ENCODE data around the gene SPTLC2. TPM values are rescaled to one million over a fixed set of nuclear protein-coding genes. Genes with fewer than 3 reads are reported as not detected.
A peak's percentile ranks its signal among the peaks of the same experiment; 100 is the strongest.

The SPTLC2 gene
- total RNA-seq, 2 donors from 2014 or later: 4.9 to 11.7 TPM

DNA sequence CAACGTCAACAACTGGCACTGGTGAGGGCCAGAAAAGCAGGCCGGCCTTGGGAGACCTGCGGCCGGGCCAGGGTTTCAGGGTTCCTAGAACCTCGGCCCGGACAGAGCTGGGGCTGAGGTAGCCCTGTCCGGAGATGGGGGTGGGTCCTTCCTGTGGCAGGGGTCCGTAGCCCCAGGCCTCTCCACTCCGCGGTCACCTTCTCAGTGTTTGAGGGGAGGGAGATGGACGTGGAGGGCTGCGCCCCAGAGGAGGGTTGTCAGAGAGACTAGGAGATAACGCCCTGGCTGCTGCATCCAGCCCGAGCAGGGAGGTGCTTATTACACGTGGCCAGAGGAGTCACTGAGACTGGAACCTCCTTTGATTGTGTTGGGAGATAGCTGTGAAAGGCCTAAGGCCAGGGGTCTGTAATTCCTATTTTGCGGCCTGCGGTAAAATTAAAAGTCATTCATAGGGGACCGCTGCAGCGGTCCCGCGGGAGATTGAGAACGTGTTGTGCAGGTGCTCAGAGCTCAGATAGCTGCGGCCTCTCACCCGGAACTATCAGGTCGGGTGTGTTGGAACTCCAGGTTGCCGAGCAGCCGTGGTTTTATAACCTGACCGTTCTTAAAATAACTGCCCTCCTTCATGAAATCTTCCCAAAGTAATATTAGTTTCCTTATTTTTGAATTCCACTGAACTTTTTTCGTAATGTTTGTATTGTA is 158.0 kb downstream of the SPTLC2 start:
- TF ChIP-seq CTCF (IDR thresholded peaks at IDR 0.05) (peak in 1 of 7 experiments; percentile 5), POLR2A (IDR thresholded peaks at IDR 0.05) (no peak)
- H3K9me3 ChIP-seq: no peaks in the 10 kb centered on the region
- intact Hi-C loops (cut with DNase I): loop anchor here (10.0 kb wide), 1 partner anchor 74 kb away; no protein-coding TSS in a partner anchor
- WGBS, 2 donors: 1% methylated on average over 27 to 29 of the region's 29 CpGs
- H3K4me3 ChIP-seq: peak overlapping the region; percentile 92 to 94
- H3K4me1 ChIP-seq: peaks cover 20% of the 10 kb centered on the region
- H3K27me3 ChIP-seq: no peaks in the 10 kb centered on the region
- DNase-seq (peak; percentile 24 to 52 (median 30)), ATAC-seq (peak; percentile 2)
- H3K27ac ChIP-seq: peak overlapping the region; percentile 82 to 96 (median 93)
- H3K36me3 ChIP-seq (replicated peaks in 1 of 2; ENCODE audit: insufficient read depth in 1 of 2, low read depth in 2 of 2): peaks cover 0 to 16% of the 10 kb centered on the region in 2 donors

DNA sequence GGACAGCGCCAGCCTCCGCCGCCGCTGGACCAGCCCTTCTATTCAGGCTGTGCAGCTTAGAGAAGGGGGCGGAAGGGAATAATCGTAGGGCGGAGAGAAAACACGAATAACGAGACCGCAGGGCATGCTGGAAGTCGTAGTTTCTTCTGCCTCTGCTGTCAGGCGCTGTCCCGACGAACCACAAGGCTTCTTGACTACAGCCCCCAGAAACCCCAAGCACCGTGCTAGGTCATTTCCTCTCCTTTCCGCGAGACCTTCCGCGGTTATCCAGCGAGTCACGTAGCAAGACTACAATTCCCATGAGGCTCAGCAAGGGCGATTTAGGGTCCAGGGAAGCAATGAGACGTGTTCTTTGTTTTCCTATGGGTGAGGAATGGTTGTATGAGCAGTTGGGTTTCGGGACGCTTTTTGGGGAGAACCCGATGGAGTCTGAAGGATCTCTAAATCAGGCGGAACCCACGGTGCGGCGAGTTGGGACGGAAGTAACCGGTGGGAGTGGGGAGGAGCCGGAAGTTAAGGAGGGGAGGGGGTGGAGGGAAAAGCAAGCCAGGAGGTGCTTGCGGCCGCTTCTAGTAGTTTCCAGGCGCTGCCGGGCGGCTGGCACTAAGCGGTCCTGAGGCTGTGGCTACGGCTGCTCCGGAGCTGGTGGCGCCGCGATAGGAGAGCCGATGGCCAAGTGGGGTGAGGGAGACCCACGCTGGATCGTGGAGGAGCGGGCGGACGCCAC is 158.8 kb downstream of the SPTLC2 start, which contains the start of the genes AHSA1 and VIPAS39:
Gene AHSA1 (plus strand): TSS at position 572 of the 727 bp plus-strand sequence. CDS start 97 bp downstream, at position 669.
Gene VIPAS39 (minus strand): TSS at position 80 of the 727 bp plus-strand sequence. CDS start 3,499 bp downstream, outside the sequence.
- Histone ChIP-seq H3K27ac (peak within 1 kb of the TSS; percentile 82 to 96 (median 93)), H3K4me3 (peak within 1 kb of the TSS; percentile 92 to 94), H3K36me3 (replicated peaks in 1 of 2; ENCODE audit: insufficient read depth in 1 of 2, low read depth in 2 of 2) (peaks cover 0 to 14% of the 10 kb centered on the region in 2 donors), H3K9me3 (no peaks in the 10 kb centered on the region), H3K4me1 (peaks cover 20% of the 10 kb centered on the region), H3K27me3 (no peaks in the 10 kb centered on the region)
- TF ChIP-seq CTCF (IDR thresholded peaks at IDR 0.05) (peak in 2 of 7 experiments; percentile 1 to 4), POLR2A (IDR thresholded peaks at IDR 0.05) (peak; percentile 39 to 84 (median 82))
- peak; percentile 97 for ATAC-seq
- 0 to 1% methylated on average over 43 to 50 of the region's 50 CpGs for WGBS, 2 donors
- DNase-seq: peak; percentile 95 to 99 (median 96)
- intact Hi-C loops (cut with DNase I): loop anchor here (10.0 kb wide), 1 partner anchor 73 kb away; no protein-coding TSS in a partner anchor

DNA sequence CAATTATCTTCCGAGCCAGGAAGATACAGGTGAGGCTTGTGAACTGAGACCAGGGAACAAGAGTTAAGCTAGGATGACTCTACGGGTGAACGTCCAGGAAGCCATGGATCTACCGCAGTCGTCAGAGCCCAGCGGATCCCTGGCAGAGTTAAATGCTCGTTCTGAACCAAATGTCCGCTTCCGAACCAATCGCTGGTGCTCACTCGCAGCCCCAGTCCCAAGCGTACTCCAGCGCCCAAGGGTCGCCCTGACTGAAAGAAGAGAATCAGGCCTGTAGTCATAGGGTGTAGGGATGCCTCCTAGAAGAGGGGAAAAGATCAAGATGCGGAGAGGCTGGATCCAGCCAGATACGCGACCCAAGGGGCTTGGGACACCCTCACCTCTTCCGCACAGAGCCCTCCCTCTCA is 159.3 kb downstream of the SPTLC2 start:
- peak overlapping the region in 3 of 4 donors; percentile 92 to 96 (median 94) for H3K27ac ChIP-seq
- DNase-seq (peak in 1 of 4 donors; percentile 18), ATAC-seq (peak; percentile 8)
- H3K4me1 ChIP-seq: peaks cover 20% of the 10 kb centered on the region
- intact Hi-C loops (cut with DNase I): loop anchor here (10.0 kb wide), 1 partner anchor 72 kb away; no protein-coding TSS in a partner anchor
- H3K4me3 ChIP-seq: peak overlapping the region; percentile 92 to 94
- no peaks in the 10 kb centered on the region for H3K27me3 ChIP-seq
- H3K9me3 ChIP-seq: no peaks in the 10 kb centered on the region
- peaks cover 0 to 8% of the 10 kb centered on the region in 2 donors for H3K36me3 ChIP-seq (replicated peaks in 1 of 2; ENCODE audit: insufficient read depth in 1 of 2, low read depth in 2 of 2)
- WGBS, 2 donors: 0 to 1% methylated on average over 14 to 18 of the region's 18 CpGs
- TF ChIP-seq POLR2A (IDR thresholded peaks at IDR 0.05) (no peak), CTCF (IDR thresholded peaks at IDR 0.05) (no peak)

Small RNA genes lying within 50 kb of the gene (small RNA-seq; reads per million reads assigned to genes)
- gene COX6CP11: not detected
- not detected for gene RF00404
- not detected for gene RN7SL587P

Other genes starting within 250 kb of the SPTLC2 start
- 1 to 10 TPM; 6.9 to 7.5 TPM for gene TMED8, start 239.5 kb downstream of the SPTLC2 start, total RNA-seq
- gene SAMD15, start 239.3 kb downstream of the SPTLC2 start, total RNA-seq: under 1 TPM in 1 of 2 donors, not detected in 1; 0.52 TPM
- gene NOXRED1, start 193.1 kb downstream of the SPTLC2 start, total RNA-seq: 1 to 10 TPM in 1 of 2 donors, under 1 TPM in 1; 0.52 to 5.3 TPM
- gene VIPAS39, start 159.0 kb downstream of the SPTLC2 start, total RNA-seq: 10 to 100 TPM in 1 of 2 donors, 1 to 10 TPM in 1; 6.3 to 17.1 TPM
- 10 to 100 TPM; 25.1 to 35.3 TPM for gene AHSA1, start 158.5 kb downstream of the SPTLC2 start, total RNA-seq
- gene ISM2, start 117.8 kb downstream of the SPTLC2 start, total RNA-seq: not detected
- gene ALKBH1, start 91.4 kb upstream of the SPTLC2 start, total RNA-seq: 1 to 10 TPM; 2.9 to 5.3 TPM
- 10 to 100 TPM; 69.2 to 96.2 TPM for gene SLIRP, start 91.5 kb upstream of the SPTLC2 start, total RNA-seq
- 10 to 100 TPM; 23.1 to 40.9 TPM for gene SNW1, start 144.5 kb upstream of the SPTLC2 start, total RNA-seq
- gene ADCK1, start 183.5 kb upstream of the SPTLC2 start, total RNA-seq: 10 to 100 TPM in 1 of 2 donors, 1 to 10 TPM in 1; 2.6 to 26.4 TPM

Measured in body of pancreas (tissue), 4 donors.